Endothelial cell of umbilical vein (primary cell): ENCODE measurements around the gene DHRS11. TPM values are rescaled to one million over a fixed set of nuclear protein-coding genes. Genes with fewer than 3 reads are reported as not detected.

Experiments
- BruUV-seq: library from RNA; stranded (reverse); fragments of 400-500 nt; replicated peaks from 2 replicates; lab custom pipeline; 2021; lab: Mats Ljungman, UMichigan
- CTCF ChIA-PET: fragments of 300-600, 350-600 bp; sonication (Branson Sonifier 250); formaldehyde crosslinking; loops from one replicate; lab custom pipeline; 2021; ENCODE audit warnings: antibody characterized with exemption, inconsistent platforms; lab: Charles Lee
- POLR2A ChIA-PET: fragments of 300-600, 350-600 bp; sonication (Branson Sonifier 250); formaldehyde crosslinking; loops from one replicate; lab custom pipeline; 2021; ENCODE audit warnings: antibody characterized with exemption, inconsistent platforms; lab: Charles Lee
- DNase-seq: peaks from one replicate; pipeline ENCODE4 v3.0.0-alpha.2; 2011; ENCODE audit warnings: low read depth, low spot score
- FAIRE-seq: peaks from 2 replicates; lab custom pipeline; 2011; peaks lifted over from hg19 to GRCh38; lab: Jason Lieb, UNC
- H2AFZ ChIP-seq: 2 replicates; pipeline ENCODE4 v1.6.0; 2012; ENCODE audit warnings: low read depth, low read length, control low read depth, inconsistent platforms
- H3K27ac ChIP-seq: 2 replicates; pipeline ENCODE4 v1.5.1; 2011; ENCODE audit warnings: low read depth, mild to moderate bottlenecking, control low read depth, low read length, moderate library complexity; ENCODE audit not compliant: insufficient read depth
- H3K27me3 ChIP-seq, 2 experiments: 2 replicates each; pipeline versions ENCODE4 v1.6.0 to v1.6.1; 2011; ENCODE audit warnings: low read length in 2 of 2, mixed read lengths in 1 of 2; ENCODE audit not compliant: control insufficient read depth in 2 of 2, insufficient read depth in 2 of 2
- H3K36me3 ChIP-seq, 2 experiments: 2 replicates in 1 of 2; 3 replicates in 1 of 2; pipeline ENCODE4 v1.5.1; 2011; ENCODE audit warnings: low read length in 2 of 2, mild to moderate bottlenecking in 1 of 2, moderate library complexity in 1 of 2; ENCODE audit not compliant: control insufficient read depth in 2 of 2, insufficient read depth in 2 of 2; ENCODE audit errors: extremely low read depth in 1 of 2
- H3K4me1 ChIP-seq: 3 replicates; pipeline ENCODE4 v1.5.1; 2011; ENCODE audit warnings: mild to moderate bottlenecking, low read length; ENCODE audit not compliant: control insufficient read depth, insufficient read depth; ENCODE audit errors: extremely low read depth
- H3K4me2 ChIP-seq: 2 replicates; pipeline ENCODE4 v1.6.1; 2011; ENCODE audit warnings: low read length, control low read depth, mixed read lengths; ENCODE audit not compliant: insufficient read depth
- H3K4me3 ChIP-seq, 3 experiments: fragments of 200-600 bp in 1 of 3; sonication (generic), shearing (Covaris generic) in 1 of 3; replicated peaks in 1 of 3; 2 replicates each; pipeline ENCODE4 v1.5.1; 2011 to 2016; ENCODE audit warnings: control low read depth in 3 of 3, low read length in 3 of 3, mild to moderate bottlenecking in 2 of 3, inconsistent platforms in 1 of 3, low read depth in 1 of 3, moderate library complexity in 1 of 3; ENCODE audit not compliant: insufficient read depth in 1 of 3
- H3K79me2 ChIP-seq: 2 replicates; pipeline ENCODE4 v1.6.0; 2012; ENCODE audit warnings: low read length, inconsistent platforms; ENCODE audit not compliant: control insufficient read depth, insufficient read depth
- H3K9ac ChIP-seq: replicated peaks from 2 replicates; pipeline ENCODE3; 2011; ENCODE audit warnings: low read length, control low read depth; ENCODE audit not compliant: insufficient read depth; ENCODE audit errors: extremely low read depth
- H3K9me1 ChIP-seq: replicated peaks from 3 replicates; pipeline ENCODE4 v1.6.0; 2011; ENCODE audit warnings: mild to moderate bottlenecking, low read length; ENCODE audit not compliant: control insufficient read depth, insufficient read depth; ENCODE audit errors: extremely low read depth
- H3K9me3 ChIP-seq: replicated peaks from 2 replicates; pipeline ENCODE4 v1.5.1; 2012; ENCODE audit warnings: low read length, inconsistent platforms; ENCODE audit not compliant: control insufficient read depth, insufficient read depth
- H4K20me1 ChIP-seq: replicated peaks from 2 replicates; pipeline ENCODE3; 2011; ENCODE audit warnings: mild to moderate bottlenecking, low read length; ENCODE audit not compliant: control insufficient read depth, insufficient read depth; ENCODE audit errors: extremely low read depth
- FOS ChIP-seq: IDR thresholded peaks from 2 replicates; pipeline ENCODE4 v1.6.1; 2011; ENCODE audit warnings: mild to moderate bottlenecking, low read length, moderate library complexity, borderline replicate concordance; ENCODE audit not compliant: insufficient read depth
- JUN ChIP-seq: IDR thresholded peaks from 2 replicates; pipeline ENCODE4 v1.6.1; 2011; ENCODE audit warnings: borderline replicate concordance, low read depth; ENCODE audit not compliant: insufficient read length, insufficient read depth
- MYC ChIP-seq: IDR thresholded peaks from one replicate; pipeline ENCODE4 v1.6.1; 2011; ENCODE audit warnings: mild to moderate bottlenecking, low read depth, low read length
- POLR2AphosphoS5 ChIP-seq: IDR thresholded peaks from 2 replicates; pipeline ENCODE4 v1.6.1; 2012; ENCODE audit warnings: low read depth, mild to moderate bottlenecking, control low read depth, low read length, moderate library complexity; ENCODE audit not compliant: insufficient read depth
- dilution Hi-C: fragments of 300-500 bp; cut with MboI; formaldehyde crosslinking; loops from one replicate; pipeline ENCODE4 v1.15.0; 2019; ENCODE audit warnings: low sequenced_read_pairs; ENCODE audit not compliant: extremely low pct_ligation_motif_present
- intact Hi-C: fragments of 100-400 bp; cut with micrococcal nuclease; formaldehyde crosslinking; loops from one replicate; pipeline ENCODE4 v1.10.0; 2022
- polyA plus RNA-seq, 4 experiments: library from polyadenylated mRNA; depleted of rRNA in 3 of 4; stranded (reverse) in 3 of 4; unstranded in 1 of 4; fragments of >200 nt; gene quantifications; 2 replicates each; pipeline versions ENCODE4 v1.2.1 to v1.2.3, GENCODE V29; 2011 to 2012; ENCODE audit warnings: missing spikeins in 1 of 4
- total RNA-seq: library from RNA; stranded (reverse); gene quantifications from 2 replicates; pipeline ENCODE4 v1.2.3, GENCODE V29; 2021
- TF ChIP-seq, protein P1 (sequence below): IDR thresholded peaks from 2 replicates; pipeline ENCODE4 v1.6.1; 2011; ENCODE audit not compliant: insufficient read depth, insufficient read length
- TF ChIP-seq, protein P2 (sequence below), 2 donors: IDR thresholded peaks; 1 replicate in 1 of 2; 2 replicates in 1 of 2; pipeline ENCODE4 v1.5.1; 2011; ENCODE audit warnings: low read length in 2 of 2, mild to moderate bottlenecking in 2 of 2, moderate library complexity in 2 of 2, control low read depth in 1 of 2, inconsistent platforms in 1 of 2, low read depth in 1 of 2; ENCODE audit not compliant: insufficient read depth in 1 of 2; ENCODE audit errors: extremely low read depth in 1 of 2

Gene DHRS11
- total and polyA plus RNA-seq, 2 donors (not counting 3 experiments of a cell fraction or from before 2014, with no cell fraction given), result 9.8 to 15.7 TPM

DNA sequence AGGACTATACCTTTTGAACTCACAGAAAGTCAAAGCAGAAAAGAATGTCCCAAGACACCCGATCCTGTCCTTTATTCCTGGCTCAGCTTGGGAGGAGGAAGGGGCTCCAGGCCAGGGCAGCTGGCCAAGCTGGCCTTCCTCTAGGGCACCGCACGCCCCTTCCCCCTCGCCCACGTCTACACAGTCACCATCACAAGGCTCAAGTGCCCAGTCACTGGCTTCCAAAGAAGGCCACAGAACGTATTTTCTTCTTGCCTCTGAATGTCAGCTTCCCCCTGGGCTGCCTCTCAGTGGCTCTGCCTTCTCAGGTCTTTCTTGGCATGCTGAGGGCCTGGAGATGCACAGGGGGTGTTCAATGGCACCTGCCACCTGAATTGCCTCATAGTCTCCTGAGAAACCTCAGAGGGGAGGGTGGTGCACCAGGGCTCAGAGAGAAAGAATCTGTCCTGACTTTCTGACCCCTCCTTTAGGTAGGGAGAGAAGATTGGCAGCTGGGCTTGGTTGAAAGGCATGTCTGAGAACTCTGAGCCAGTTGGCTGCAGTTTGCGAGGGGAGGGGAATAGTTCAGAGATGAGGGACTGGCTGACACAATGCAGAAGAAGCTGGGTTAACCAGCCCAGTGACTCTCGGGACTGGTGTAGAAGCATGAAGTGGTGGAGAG lies 2.1 kb downstream of the DHRS11 start:
- no peaks in the 10 kb centered on the region for H3K9me1 ChIP-seq
- intact Hi-C loops, result no loop called here
- TF ChIP-seq, protein P1, sequence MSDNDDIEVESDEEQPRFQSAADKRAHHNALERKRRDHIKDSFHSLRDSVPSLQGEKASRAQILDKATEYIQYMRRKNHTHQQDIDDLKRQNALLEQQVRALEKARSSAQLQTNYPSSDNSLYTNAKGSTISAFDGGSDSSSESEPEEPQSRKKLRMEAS, result no peak
- TF ChIP-seq, protein P2, sequence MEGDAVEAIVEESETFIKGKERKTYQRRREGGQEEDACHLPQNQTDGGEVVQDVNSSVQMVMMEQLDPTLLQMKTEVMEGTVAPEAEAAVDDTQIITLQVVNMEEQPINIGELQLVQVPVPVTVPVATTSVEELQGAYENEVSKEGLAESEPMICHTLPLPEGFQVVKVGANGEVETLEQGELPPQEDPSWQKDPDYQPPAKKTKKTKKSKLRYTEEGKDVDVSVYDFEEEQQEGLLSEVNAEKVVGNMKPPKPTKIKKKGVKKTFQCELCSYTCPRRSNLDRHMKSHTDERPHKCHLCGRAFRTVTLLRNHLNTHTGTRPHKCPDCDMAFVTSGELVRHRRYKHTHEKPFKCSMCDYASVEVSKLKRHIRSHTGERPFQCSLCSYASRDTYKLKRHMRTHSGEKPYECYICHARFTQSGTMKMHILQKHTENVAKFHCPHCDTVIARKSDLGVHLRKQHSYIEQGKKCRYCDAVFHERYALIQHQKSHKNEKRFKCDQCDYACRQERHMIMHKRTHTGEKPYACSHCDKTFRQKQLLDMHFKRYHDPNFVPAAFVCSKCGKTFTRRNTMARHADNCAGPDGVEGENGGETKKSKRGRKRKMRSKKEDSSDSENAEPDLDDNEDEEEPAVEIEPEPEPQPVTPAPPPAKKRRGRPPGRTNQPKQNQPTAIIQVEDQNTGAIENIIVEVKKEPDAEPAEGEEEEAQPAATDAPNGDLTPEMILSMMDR (IDR thresholded peaks at IDR 0.05; ENCODE audit: extremely low read depth in 1 of 2, insufficient read depth in 1 of 2, low read depth in 1 of 2, low read length in 2 of 2), result no peak
- TF ChIP-seq FOS (no peak), POLR2AphosphoS5 (no peak), JUN (no peak), MYC (no peak)
- no peak for DNase-seq
- ChIA-PET POLR2A (no interaction called here), CTCF (no interaction called here)
- peaks cover 7% of the 10 kb centered on the region for H3K4me1 ChIP-seq
- H3K36me3 ChIP-seq, result peaks cover 0 to 5% of the 10 kb centered on the region in 2 experiments
- no peak overlapping the region for H3K27ac ChIP-seq
- no peak overlapping the region for H3K4me2 ChIP-seq
- H3K4me3 ChIP-seq, result no peak overlapping the region
- dilution Hi-C loops, result no loop called here
- BruUV-seq, result no TSS peak
- H3K9ac ChIP-seq, result no peak overlapping the region
- H2AFZ ChIP-seq, result no peak overlapping the region
- H3K79me2 ChIP-seq, result no peaks in the 10 kb centered on the region
- FAIRE-seq, result no peak
- no peaks in the 10 kb centered on the region for H3K27me3 ChIP-seq
- H4K20me1 ChIP-seq, result no peaks in the 10 kb centered on the region
- no peaks in the 10 kb centered on the region for H3K9me3 ChIP-seq
